NCI-H187 (cell line): ENCODE results near the gene RALGPS1.

ENCODE experiments used
- DNase-seq, 2 experiments: peaks; one replicate each; lab custom pipeline; 2025; lab: John Stamatoyannopoulos, UW

RALGPS1 gene

DNA sequence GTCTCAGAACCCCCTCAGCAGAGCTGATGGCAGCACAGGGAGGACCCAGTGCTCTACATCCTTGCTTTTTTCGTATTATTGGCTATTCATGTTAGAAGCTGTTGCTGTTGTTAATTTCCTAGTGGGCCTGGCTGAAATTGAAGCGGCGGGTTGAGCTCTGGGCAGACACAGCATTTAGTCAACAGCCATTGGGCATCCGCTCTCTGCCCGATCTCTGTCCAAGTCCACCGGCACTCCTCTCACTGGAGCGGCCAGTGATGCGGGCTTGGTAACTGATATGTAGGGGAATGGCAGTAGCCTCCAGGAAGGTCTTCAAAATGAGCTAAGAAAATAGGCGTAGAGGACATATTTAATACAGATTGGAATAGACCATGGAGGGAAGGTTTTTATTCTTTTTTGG, 348.7 kb downstream of the RALGPS1 start:
- no peak for DNase-seq

GRCh38 chr9:127263664-127264063, 349.1 kb downstream of the RALGPS1 start:
- DNase-seq = no peak

- DNase-seq = no peak
Observed at GRCh38 chr9:127264462-127265219, 350.1 kb downstream of the RALGPS1 start, which contains the start of gene GARNL3. Gene GARNL3, plus strand, starts transcription at chr9:127264774. Its CDS starts 104 bp downstream, at chr9:127264878.

DNA sequence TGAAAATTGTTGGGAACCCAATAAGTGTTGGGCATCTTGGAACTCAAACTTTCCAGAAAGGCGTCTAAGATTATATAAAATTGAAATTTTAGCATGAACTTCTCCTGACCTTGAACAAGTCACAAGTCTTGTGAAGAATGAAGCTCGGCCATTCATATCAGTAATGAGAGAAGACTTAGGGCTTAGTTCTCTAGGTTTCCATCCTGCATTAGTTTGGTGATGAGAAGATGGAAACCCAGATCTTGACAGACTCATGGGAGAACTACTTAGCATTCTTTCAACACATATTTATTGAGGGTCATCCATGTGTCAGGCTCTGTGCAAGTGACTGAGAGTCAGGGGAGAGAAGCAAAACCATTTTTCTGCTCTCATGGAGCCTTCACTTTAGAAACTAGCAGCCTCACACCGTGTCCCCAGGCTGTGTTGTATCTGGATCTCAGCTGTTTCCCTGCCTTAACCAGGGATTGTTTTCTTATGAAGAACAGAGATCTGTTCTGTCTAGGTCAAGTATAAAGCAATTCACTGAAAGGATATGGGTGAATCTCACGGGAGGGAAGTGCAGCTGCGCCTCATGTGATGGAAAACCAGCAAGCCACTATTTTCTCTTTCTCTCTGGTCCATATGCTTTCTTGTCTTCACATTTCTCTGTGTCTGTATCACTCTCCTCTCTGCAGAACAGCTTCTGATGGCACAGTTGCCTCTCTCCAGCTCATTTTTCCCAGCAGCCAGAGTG, 353.4 kb downstream of the RALGPS1 start:
- DNase-seq = no peak

DNA sequence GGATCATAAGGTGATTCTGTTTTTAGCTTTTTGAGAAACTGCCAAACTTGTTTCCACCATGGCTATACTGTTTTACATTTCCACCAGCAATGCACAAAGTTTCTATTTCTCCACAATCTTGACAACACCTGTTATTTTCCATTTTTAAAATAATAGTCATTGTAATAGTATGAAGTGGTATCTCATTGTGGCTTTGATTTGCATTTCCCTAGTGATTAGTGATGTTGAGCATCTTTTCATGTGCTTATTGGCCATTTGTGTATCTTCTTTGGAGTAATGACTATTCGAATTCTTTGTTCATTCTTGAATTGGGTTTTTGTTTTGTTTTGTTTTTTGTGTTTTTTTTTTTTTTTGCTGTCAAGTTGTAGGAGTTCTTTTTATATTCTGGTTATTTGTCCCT, 354.9 kb downstream of the RALGPS1 start:
- DNase-seq = no peak
